Neuron (in vitro differentiated cells): ENCODE results near the gene UBR4.

Experiments
- H2AFZ ChIP-seq: one replicate; pipeline ENCODE4 v1.6.1; 2013; ENCODE audit warnings: low read depth, mild to moderate bottlenecking, inconsistent platforms, low read length, moderate library complexity
- H3K27me3 ChIP-seq: one replicate; pipeline ENCODE4 v1.6.1; 2013; ENCODE audit warnings: low read length; ENCODE audit not compliant: insufficient read depth
- H3K36me3 ChIP-seq: one replicate; pipeline ENCODE4 v1.6.1; 2013; ENCODE audit warnings: low read length; ENCODE audit not compliant: insufficient read depth
- H3K4me1 ChIP-seq: one replicate; pipeline ENCODE4 v1.6.1; 2013; ENCODE audit warnings: low read length; ENCODE audit not compliant: insufficient read depth
- H3K4me3 ChIP-seq: 2 replicates; pipeline ENCODE4 v1.5.1; 2013; ENCODE audit warnings: mild to moderate bottlenecking, low read length, moderate library complexity
- H3K9me3 ChIP-seq: one replicate; pipeline ENCODE4 v1.6.1; 2013; ENCODE audit warnings: low read length

The UBR4 gene

GRCh38 chr1:19063122-19063521 is 146.9 kb downstream of the UBR4 start:
- Histone ChIP-seq H3K27me3 (peaks cover 3% of the 10 kb centered on the region), H3K36me3 (no peaks in the 10 kb centered on the region), H3K4me1 (peaks cover 13% of the 10 kb centered on the region), H3K4me3 (no peak overlapping the region), H3K9me3 (no peaks in the 10 kb centered on the region), H2AFZ (no peak overlapping the region)

DNA sequence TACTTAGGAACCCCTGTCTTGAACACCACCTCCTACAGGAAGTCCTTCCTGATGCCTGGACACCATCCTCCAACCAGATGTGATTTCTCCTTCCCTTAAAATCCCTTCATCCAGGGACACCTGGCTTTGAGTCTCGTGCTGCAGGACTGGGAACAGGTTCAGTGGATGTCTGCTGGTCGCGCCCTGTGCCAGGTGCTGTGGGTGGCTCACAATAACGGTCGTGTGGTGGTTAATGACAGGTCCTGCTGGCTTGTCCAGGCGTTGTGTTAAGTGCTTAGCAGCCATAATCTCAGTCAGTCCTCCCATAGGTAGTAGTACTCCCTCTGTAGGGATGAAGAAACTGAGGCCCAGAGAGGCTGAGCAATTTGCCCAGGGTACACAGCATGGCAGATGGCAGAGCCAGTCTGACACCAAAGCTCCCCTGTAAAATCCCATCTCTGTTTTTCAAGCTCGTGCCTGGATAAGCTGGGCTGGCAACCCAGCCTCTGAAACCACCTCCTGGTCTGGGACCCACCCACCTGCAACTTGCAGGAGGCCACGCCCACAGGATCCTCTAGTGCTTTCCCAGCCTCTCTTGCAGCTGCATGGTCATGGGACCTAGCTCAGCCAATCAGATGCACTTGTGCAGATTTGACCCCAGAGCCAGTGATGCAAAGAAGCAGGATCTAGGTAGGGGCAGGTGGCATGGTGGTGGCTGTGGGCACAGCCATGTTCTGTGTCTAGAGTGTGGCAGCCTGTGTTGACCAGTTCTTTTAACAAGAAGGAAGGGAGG is 147.6 kb downstream of the UBR4 start:
- Histone ChIP-seq H2AFZ (no peak overlapping the region), H3K36me3 (no peaks in the 10 kb centered on the region), H3K4me1 (peaks cover 12% of the 10 kb centered on the region), H3K27me3 (peaks cover 3% of the 10 kb centered on the region), H3K9me3 (no peaks in the 10 kb centered on the region), H3K4me3 (no peak overlapping the region)

DNA sequence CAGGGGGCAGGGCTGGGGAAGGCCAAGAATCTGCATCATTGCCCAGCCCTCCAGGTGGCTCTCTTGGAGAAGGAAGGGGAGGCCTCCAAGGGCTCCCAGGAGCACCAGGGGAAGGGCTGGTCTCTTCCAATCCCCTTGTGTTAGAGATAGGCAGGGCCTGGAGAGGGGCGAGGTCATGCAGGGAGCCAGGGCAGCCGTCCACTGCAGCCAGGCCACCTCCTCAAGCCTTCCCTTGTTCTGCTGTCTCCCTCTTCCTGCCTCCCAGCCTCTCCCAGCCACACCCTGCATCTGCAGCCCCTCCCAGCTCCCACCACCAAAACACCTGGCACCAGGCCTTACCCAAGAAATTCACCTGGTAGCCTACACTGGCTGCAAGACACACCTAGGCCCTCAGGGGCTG is 148.3 kb downstream of the UBR4 start:
- H3K4me3 ChIP-seq: no peak overlapping the region
- H3K9me3 ChIP-seq: no peaks in the 10 kb centered on the region
- peaks cover 3% of the 10 kb centered on the region for H3K27me3 ChIP-seq
- H3K4me1 ChIP-seq: peaks cover 6% of the 10 kb centered on the region
- H2AFZ ChIP-seq: no peak overlapping the region
- no peaks in the 10 kb centered on the region for H3K36me3 ChIP-seq

DNA sequence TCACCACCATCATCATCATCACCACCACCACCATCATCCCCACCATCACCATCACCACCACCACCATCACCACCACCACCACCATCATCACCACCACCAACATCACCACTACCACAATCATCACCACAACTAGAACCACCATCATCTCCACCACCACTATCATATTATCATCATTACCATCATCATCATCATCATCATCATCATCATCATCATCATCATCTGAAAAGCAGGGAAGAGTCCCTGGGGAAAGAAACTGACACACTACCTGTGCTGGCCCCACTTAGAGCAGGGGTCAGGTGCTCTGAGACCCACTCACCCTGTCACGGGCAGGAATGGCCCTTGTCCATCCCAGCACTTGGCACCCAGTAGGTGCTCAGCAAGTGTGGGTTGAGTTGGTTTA is 148.7 kb downstream of the UBR4 start:
- Histone ChIP-seq H3K27me3 (peaks cover 5% of the 10 kb centered on the region), H3K9me3 (no peaks in the 10 kb centered on the region), H2AFZ (no peak overlapping the region), H3K4me1 (peaks cover 1% of the 10 kb centered on the region), H3K4me3 (no peak overlapping the region), H3K36me3 (no peaks in the 10 kb centered on the region)

GRCh38 chr1:19059773-19060172 is 150.3 kb downstream of the UBR4 start:
- H3K27me3 ChIP-seq: peaks cover 16% of the 10 kb centered on the region

DNA sequence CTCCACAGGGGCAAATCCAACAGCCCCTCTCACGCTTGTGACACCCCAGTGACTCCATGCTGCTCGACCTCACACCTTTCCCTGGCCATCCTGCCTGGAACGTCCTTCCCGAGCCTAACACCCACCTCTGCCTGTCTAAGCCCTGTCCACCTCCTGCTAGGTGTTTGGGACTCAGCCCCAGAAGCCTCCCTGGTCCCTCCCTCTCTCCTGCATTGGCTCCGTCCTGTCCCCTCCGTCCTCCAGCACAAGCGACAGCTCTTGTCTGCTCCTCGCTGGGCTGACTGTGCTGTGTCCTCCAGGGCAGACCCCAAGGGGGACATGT is 151.6 kb downstream of the UBR4 start:
- Histone ChIP-seq H3K36me3 (no peaks in the 10 kb centered on the region), H2AFZ (no peak overlapping the region), H3K4me1 (peaks cover 3% of the 10 kb centered on the region), H3K27me3 (peaks cover 29% of the 10 kb centered on the region), H3K4me3 (no peak overlapping the region), H3K9me3 (no peaks in the 10 kb centered on the region)

More at GRCh38 chr1:19059773-19060172, 150.3 kb downstream of the UBR4 start:
- Histone ChIP-seq H3K4me3 (no peak overlapping the region), H3K4me1 (peaks cover 3% of the 10 kb centered on the region), H3K36me3 (no peaks in the 10 kb centered on the region), H2AFZ (no peak overlapping the region), H3K9me3 (no peaks in the 10 kb centered on the region)

DNA sequence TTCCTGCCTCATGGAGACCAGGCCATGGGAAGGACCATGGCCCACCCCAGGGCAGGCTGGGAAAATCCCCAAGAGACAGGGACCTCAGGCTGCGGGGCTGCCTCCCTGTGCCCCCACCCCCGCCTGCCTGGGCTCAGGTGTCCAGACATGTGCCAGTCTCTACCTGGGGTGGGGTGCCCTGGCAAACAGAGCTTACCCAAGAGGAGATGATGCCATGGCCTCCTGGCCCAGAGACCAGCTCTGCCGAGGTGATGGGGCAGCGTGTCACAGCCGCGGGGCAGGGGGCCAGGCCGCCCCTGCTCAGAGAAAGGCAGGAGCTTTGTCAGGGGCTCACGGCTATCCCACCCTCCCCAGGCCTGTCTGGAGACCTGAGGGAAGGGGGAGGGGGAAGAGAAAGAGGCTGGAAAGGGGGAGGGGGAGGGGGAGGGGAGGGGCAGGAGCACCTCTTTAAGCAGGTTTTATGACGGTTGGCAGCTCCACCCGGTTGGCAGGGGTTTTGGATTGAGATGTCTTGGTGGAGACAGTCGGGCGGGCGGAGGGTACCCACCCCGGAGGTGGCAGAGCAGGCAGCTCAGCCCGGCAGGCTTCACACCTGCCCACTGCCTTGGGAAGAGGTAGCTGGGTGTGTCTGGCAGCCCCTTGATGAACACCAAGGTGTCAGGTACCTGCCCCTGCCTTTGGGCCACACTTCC is 152.1 kb downstream of the UBR4 start:
- Histone ChIP-seq H3K36me3 (no peaks in the 10 kb centered on the region), H3K4me1 (peaks cover 3% of the 10 kb centered on the region), H3K27me3 (peaks cover 33% of the 10 kb centered on the region), H2AFZ (no peak overlapping the region), H3K9me3 (no peaks in the 10 kb centered on the region), H3K4me3 (no peak overlapping the region)

- Histone ChIP-seq H3K4me1 (peaks cover 3% of the 10 kb centered on the region), H3K36me3 (no peaks in the 10 kb centered on the region), H3K9me3 (no peaks in the 10 kb centered on the region), H2AFZ (no peak overlapping the region), H3K4me3 (no peak overlapping the region), H3K27me3 (peaks cover 33% of the 10 kb centered on the region)
Observed at GRCh38 chr1:19057182-19057779, 152.8 kb downstream of the UBR4 start.

GRCh38 chr1:19055701-19056100 is 154.4 kb downstream of the UBR4 start:
- no peak overlapping the region for H2AFZ ChIP-seq
- peaks cover 3% of the 10 kb centered on the region for H3K4me1 ChIP-seq
- H3K9me3 ChIP-seq: no peaks in the 10 kb centered on the region
- no peaks in the 10 kb centered on the region for H3K36me3 ChIP-seq
- peaks cover 33% of the 10 kb centered on the region for H3K27me3 ChIP-seq
- H3K4me3 ChIP-seq: no peak overlapping the region

DNA sequence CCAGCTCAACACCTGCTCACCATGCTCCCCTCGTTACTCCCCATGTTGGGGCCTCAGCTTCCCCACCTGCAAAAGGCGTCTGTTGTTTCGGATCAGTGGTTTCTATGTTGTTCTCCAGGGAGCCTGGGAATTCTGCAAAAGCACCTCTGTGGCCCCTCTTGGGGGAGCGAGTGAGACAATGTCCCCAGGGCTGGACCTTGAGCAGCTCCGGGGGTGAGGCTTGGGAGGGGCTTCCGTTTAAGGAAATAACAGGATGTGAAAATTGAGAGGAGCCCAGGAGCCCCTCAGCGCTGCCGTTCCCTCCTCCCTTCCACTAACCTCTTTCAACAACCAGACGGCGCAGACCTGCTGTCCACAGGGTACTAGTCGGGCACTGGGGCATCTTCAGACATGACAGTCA is 155.1 kb downstream of the UBR4 start:
- no peak overlapping the region for H3K4me3 ChIP-seq
- no peak overlapping the region for H2AFZ ChIP-seq
- no peaks in the 10 kb centered on the region for H3K9me3 ChIP-seq
- no peaks in the 10 kb centered on the region for H3K36me3 ChIP-seq
- peaks cover 33% of the 10 kb centered on the region for H3K27me3 ChIP-seq
- H3K4me1 ChIP-seq: peaks cover 3% of the 10 kb centered on the region

DNA sequence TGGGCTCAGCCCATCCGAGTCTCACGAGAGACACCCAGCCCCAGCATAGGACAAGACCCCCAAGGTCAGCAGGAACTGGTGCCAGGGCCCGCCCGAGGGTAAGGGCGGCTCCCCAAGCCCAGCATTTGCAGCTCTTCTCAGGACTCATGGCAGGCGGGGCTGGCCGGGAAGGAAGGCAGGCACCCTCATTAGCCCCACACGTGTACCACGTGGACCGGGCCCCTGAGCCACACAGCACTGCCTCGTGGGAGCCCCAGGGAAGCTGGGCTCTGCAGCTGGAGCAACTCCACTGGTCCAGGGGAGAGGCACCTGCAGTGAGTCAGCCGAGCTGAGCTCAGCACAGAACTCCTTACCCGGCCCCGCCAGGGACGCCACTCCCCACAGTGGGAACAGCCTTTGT is 155.8 kb downstream of the UBR4 start:
- peaks cover 33% of the 10 kb centered on the region for H3K27me3 ChIP-seq

GRCh38 chr1:19053486-19053885 is 156.6 kb downstream of the UBR4 start:
- no peak overlapping the region for H2AFZ ChIP-seq
- H3K36me3 ChIP-seq: no peaks in the 10 kb centered on the region
- peaks cover 3% of the 10 kb centered on the region for H3K4me1 ChIP-seq
- H3K27me3 ChIP-seq: peaks cover 33% of the 10 kb centered on the region
- H3K4me3 ChIP-seq: no peak overlapping the region
- H3K9me3 ChIP-seq: no peaks in the 10 kb centered on the region

More for the DNA sequence above, 155.8 kb downstream of the UBR4 start:
- H3K4me1 ChIP-seq: peaks cover 3% of the 10 kb centered on the region
- H2AFZ ChIP-seq: no peak overlapping the region
- H3K4me3 ChIP-seq: no peak overlapping the region
- H3K9me3 ChIP-seq: no peaks in the 10 kb centered on the region
- no peaks in the 10 kb centered on the region for H3K36me3 ChIP-seq

GRCh38 chr1:19049798-19050197 is 160.3 kb downstream of the UBR4 start:
- Histone ChIP-seq H3K36me3 (no peaks in the 10 kb centered on the region), H3K27me3 (peaks cover 17% of the 10 kb centered on the region), H3K9me3 (no peaks in the 10 kb centered on the region), H2AFZ (no peak overlapping the region), H3K4me1 (peaks cover 14% of the 10 kb centered on the region), H3K4me3 (no peak overlapping the region)
